HUES64 (cell line): Measurements from ENCODE around the gene KRT28.

Experiments used
- H3K27ac ChIP-seq: 2 replicates; pipeline ENCODE4 v1.7.0; 2013; ENCODE audit warnings: low read depth, low read length, inconsistent platforms
- H3K27me3 ChIP-seq: 2 replicates; pipeline ENCODE4 v1.6.1; 2013; ENCODE audit warnings: mild to moderate bottlenecking, low read length; ENCODE audit not compliant: insufficient read depth
- H3K36me3 ChIP-seq: 2 replicates; pipeline ENCODE4 v1.6.1; 2013; ENCODE audit warnings: mild to moderate bottlenecking, low read length; ENCODE audit not compliant: insufficient read depth
- H3K4me1 ChIP-seq: 2 replicates; pipeline ENCODE4 v1.6.1; 2013; ENCODE audit warnings: mild to moderate bottlenecking, low read length, moderate library complexity; ENCODE audit not compliant: insufficient read depth
- H3K4me3 ChIP-seq: 2 replicates; pipeline ENCODE4 v1.5.1; 2013; ENCODE audit warnings: mild to moderate bottlenecking, low read length, moderate library complexity
- H3K9ac ChIP-seq: 2 replicates; pipeline ENCODE4 v1.6.1; 2013; ENCODE audit warnings: mild to moderate bottlenecking, low read depth, low read length
- H3K9me3 ChIP-seq: 2 replicates; pipeline ENCODE4 v1.6.1; 2013; ENCODE audit warnings: low read depth, low read length; ENCODE audit not compliant: insufficient read depth
- WGBS: fragments of 150-250, 120-280 bp; methylation state at CpG from one replicate; pipeline ENCODE4 v1.1.7; 2013; ENCODE audit warnings: missing lambda C conversion rate; 5-methylcytosine and 5-hydroxymethylcytosine counted together

The KRT28 gene

DNA sequence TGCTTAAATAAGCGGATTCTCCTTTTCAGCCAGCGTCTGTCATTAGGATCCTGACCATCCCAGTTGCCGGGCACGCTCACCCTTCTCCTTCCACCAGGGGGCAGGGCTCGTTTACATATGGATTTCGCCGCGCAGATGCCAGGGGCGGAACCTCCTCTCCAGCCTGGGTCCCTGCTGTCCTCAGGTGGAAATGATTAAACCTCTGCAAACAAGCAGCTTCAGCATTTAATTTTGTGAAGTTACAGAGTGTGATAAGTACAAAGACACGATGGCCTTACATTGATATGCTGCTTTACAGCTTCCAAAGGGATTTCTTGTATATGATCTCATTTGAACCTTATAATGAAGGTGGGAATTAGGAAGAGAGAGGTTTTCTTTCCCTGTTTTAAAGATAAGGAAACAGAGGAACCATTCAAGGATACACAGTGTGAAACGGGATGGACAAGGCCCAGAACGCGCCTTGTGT is 3.9 kb upstream of the KRT28 start:
- no peaks in the 10 kb centered on the region for H3K36me3 ChIP-seq
- H3K4me3 ChIP-seq: no peak overlapping the region
- no peak overlapping the region for H3K27ac ChIP-seq
- H3K4me1 ChIP-seq: peaks cover 3% of the 10 kb centered on the region; the same call in 1 of the 2 replicates
- peaks cover 67% of the 10 kb centered on the region for H3K27me3 ChIP-seq
- H3K9me3 ChIP-seq: no peaks in the 10 kb centered on the region
- H3K9ac ChIP-seq: no peak overlapping the region
- 20% methylated on average over 13 of the region's 13 CpGs for WGBS

GRCh38 chr17:40801157-40801556 is 1.4 kb upstream of the KRT28 start:
- peaks cover 3% of the 10 kb centered on the region; the same call in 1 of the 2 replicates for H3K4me1 ChIP-seq
- peaks cover 42% of the 10 kb centered on the region for H3K27me3 ChIP-seq
- H3K4me3 ChIP-seq: no peak overlapping the region
- WGBS: 84% methylated on average over 2 of the region's 2 CpGs
- no peaks in the 10 kb centered on the region for H3K36me3 ChIP-seq
- no peak overlapping the region for H3K27ac ChIP-seq
- no peaks in the 10 kb centered on the region for H3K9me3 ChIP-seq
- no peak overlapping the region for H3K9ac ChIP-seq

GRCh38 chr17:40800381-40800780 is 622 bp upstream of the KRT28 start:
- H3K36me3 ChIP-seq: no peaks in the 10 kb centered on the region
- H3K4me3 ChIP-seq: no peak overlapping the region
- H3K27ac ChIP-seq: no peak overlapping the region
- peaks cover 3% of the 10 kb centered on the region; the same call in 1 of the 2 replicates for H3K4me1 ChIP-seq
- peaks cover 34% of the 10 kb centered on the region for H3K27me3 ChIP-seq
- no peaks in the 10 kb centered on the region for H3K9me3 ChIP-seq
- no peak overlapping the region for H3K9ac ChIP-seq
- 86% methylated on average over 1 of the region's 1 CpG for WGBS

DNA sequence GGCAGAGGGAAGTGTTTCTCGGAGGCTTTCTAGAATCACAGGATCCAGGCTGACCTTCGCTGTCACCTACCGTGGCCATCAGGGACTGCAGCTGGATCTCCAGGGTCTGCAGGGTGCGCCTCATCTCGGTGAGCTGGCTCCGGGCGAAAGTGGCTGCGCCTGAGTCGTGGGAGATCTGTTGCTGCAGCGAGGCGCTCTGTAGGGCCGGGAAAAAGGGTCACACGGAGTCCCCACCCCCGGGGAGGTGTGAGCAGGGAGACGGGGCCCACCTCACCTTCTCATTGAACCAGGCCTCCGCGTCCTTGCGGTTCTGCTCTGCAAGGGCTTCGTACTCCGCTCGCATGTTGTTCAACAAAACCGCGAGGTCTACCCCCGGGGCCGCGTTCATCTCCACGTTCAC is 2.9 kb downstream of the KRT28 start:
- H3K4me3 ChIP-seq: no peak overlapping the region
- H3K9me3 ChIP-seq: no peaks in the 10 kb centered on the region
- H3K4me1 ChIP-seq: no peaks in the 10 kb centered on the region
- H3K27me3 ChIP-seq: peaks cover 29% of the 10 kb centered on the region
- no peak overlapping the region for H3K27ac ChIP-seq
- H3K9ac ChIP-seq: no peak overlapping the region
- no peaks in the 10 kb centered on the region for H3K36me3 ChIP-seq
- WGBS: 92% methylated on average over 27 of the region's 27 CpGs

DNA sequence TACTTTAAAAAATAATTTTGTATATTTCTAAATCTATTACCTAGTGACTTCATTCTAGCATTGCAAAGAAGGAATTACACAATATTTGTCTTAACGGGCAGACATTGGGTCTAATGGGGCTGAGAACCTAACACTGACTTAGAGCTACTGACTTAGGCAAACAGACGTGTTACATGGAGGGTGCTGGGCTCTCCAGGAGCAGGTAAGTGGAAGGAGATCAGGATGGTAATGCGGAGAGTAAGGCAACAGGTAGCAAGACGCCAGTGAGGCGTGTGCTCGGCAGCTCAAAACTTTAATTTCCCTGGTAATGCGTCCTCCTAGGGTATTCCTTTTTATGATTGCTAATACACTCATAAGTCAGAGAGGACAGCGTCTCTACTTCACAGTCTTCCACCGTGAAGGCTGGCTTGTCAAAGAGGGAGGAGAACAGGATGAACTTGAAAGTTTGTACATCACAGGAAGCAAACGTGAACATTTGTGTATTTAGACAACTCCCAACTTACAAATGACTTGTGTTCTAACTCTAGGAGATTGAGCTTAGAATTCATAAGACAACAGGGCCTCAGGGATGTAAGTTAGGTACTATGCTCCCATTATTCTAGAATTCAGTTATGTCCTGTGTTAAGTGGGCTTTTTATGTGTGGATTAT is 4.6 kb downstream of the KRT28 start:
- no peak overlapping the region for H3K27ac ChIP-seq
- 93% methylated on average over 9 of the region's 10 CpGs for WGBS

DNA sequence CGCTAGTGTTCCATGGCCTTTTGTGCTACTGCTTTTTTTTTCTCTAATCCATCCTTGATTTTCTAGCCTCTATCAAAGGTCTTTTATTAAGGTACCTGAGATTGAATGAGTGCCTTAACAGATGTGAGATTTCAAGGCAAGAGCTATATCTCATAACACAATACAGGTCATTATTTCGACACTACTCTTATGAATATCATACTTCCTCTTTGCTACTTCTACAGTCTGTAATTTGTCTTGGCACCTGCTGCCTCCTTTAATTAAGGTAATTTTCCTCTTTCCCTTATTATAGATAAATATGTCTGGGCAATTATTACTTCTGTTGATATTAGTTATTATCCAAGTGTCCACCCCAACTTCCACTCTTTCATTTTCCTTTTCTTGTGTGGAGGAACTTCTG is 5.3 kb downstream of the KRT28 start:
- H3K9ac ChIP-seq: no peak overlapping the region
- no peak overlapping the region for H3K4me3 ChIP-seq
- 92% methylated on average over 2 of the region's 2 CpGs for WGBS
- H3K36me3 ChIP-seq: no peaks in the 10 kb centered on the region
- peaks cover 8% of the 10 kb centered on the region for H3K27me3 ChIP-seq
- H3K4me1 ChIP-seq: no peaks in the 10 kb centered on the region
- H3K27ac ChIP-seq: no peak overlapping the region
- no peaks in the 10 kb centered on the region for H3K9me3 ChIP-seq

More for the DNA sequence above, 4.6 kb downstream of the KRT28 start:
- Histone ChIP-seq H3K4me1 (no peaks in the 10 kb centered on the region), H3K27me3 (peaks cover 13% of the 10 kb centered on the region), H3K9ac (no peak overlapping the region), H3K36me3 (no peaks in the 10 kb centered on the region), H3K9me3 (no peaks in the 10 kb centered on the region), H3K4me3 (no peak overlapping the region)

DNA sequence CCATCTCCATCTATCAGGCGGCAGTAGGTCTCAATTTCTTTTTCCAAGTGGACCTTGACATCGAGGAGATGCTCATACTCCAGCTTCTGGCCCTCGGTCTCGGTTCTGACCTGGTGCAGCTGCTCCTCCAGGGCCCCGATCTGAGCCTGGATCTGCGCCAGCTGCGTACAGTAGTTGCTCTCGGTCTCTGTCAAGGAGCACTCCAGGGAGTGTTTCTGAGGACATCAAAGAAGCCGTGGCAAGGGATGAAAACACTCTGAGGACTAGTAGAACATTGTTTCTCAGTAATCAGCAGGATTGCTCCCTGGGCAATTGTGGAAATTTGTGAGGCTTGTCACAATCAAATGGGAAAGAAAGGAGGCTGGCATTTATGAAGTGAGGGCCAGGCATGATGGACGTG is 5.9 kb downstream of the KRT28 start:
- Histone ChIP-seq H3K4me1 (no peaks in the 10 kb centered on the region), H3K27me3 (peaks cover 5% of the 10 kb centered on the region; the same call in 1 of the 2 replicates), H3K9ac (no peak overlapping the region), H3K9me3 (no peaks in the 10 kb centered on the region), H3K4me3 (no peak overlapping the region), H3K36me3 (no peaks in the 10 kb centered on the region), H3K27ac (no peak overlapping the region)
- 91% methylated on average over 10 of the region's 10 CpGs for WGBS

DNA sequence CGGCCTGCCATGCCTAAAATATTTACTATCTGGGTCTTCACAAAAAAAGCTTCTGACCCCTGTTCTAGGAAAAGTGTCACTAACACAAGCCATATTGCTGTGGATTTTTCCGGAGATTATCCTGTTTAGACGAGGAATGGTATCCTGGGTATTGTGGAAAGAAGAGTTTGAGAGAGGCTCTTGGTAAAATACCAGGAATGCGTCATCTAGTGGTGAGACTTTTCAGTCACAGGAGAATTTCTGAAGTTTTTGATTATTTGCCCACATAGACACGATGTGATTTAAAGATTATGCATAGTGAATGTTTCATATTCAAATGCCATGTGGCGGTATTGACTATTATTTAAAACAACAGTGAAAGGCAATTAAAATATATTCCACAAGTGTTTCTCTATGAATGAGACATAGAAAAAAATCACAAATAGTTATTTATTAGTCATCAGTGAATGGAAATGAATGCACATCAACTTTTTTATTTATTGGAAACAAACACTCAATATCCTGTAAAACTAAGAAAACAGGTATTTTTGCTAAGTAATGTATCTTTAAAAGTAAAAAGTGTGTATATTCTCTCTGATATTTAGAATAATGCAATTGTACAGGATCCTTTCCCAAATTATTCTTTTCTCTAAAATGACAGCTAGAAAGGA is 7.8 kb downstream of the KRT28 start:
- 53% methylated on average over 5 of the region's 6 CpGs for whole genome bisulfite sequencing
- H3K27ac ChIP-seq: no peak overlapping the region
- no peaks in the 10 kb centered on the region for H3K36me3 ChIP-seq
- H3K9me3 ChIP-seq: no peaks in the 10 kb centered on the region
- no peak overlapping the region for H3K4me3 ChIP-seq
- H3K27me3 ChIP-seq: peaks cover 5% of the 10 kb centered on the region; the same call in 1 of the 2 replicates
- H3K9ac ChIP-seq: no peak overlapping the region
- no peaks in the 10 kb centered on the region for H3K4me1 ChIP-seq

- Histone ChIP-seq H3K27me3 (peaks cover 5% of the 10 kb centered on the region; the same call in 1 of the 2 replicates), H3K9ac (no peak overlapping the region), H3K4me3 (no peak overlapping the region), H3K27ac (no peak overlapping the region), H3K4me1 (no peaks in the 10 kb centered on the region), H3K36me3 (no peaks in the 10 kb centered on the region), H3K9me3 (no peaks in the 10 kb centered on the region)
- 91% methylated on average over 1 of the region's 1 CpG for WGBS
Observed at GRCh38 chr17:40791111-40791510, 8.6 kb downstream of the KRT28 start.

DNA sequence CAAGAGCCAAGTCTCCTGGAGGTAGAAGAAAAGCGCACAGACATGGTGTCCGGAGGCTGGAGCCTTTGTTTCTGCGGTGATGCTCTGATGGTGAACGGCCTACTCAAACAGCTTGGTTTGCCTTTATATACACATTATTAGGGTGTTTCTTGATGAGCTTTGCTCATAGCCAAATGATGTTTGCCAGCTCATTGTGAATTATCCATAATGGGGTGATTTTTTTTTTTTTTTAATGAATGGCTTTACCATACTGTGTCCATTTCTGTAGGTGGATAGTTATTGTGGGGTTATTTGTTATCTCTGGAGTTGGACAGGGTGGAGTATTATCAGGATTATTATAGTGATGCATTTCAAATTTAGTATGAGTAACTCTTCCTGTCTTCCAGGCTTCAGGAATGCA is 17.3 kb downstream of the KRT28 start, which contains the start of gene KRT27:
Gene KRT27 (minus strand): TSS at position 101 of the 400 bp plus-strand sequence. CDS start 57 bp downstream, at position 44.
- Histone ChIP-seq H3K4me3 (no peak within 1 kb of the TSS), H3K4me1 (no peaks in the 10 kb centered on the region), H3K27ac (no peak within 1 kb of the TSS), H3K9ac (no peak within 1 kb of the TSS), H3K36me3 (no peaks in the 10 kb centered on the region), H3K9me3 (no peaks in the 10 kb centered on the region), H3K27me3 (peaks cover 26% of the 10 kb centered on the region)
- 99% methylated on average over 4 of the region's 4 CpGs for WGBS

DNA sequence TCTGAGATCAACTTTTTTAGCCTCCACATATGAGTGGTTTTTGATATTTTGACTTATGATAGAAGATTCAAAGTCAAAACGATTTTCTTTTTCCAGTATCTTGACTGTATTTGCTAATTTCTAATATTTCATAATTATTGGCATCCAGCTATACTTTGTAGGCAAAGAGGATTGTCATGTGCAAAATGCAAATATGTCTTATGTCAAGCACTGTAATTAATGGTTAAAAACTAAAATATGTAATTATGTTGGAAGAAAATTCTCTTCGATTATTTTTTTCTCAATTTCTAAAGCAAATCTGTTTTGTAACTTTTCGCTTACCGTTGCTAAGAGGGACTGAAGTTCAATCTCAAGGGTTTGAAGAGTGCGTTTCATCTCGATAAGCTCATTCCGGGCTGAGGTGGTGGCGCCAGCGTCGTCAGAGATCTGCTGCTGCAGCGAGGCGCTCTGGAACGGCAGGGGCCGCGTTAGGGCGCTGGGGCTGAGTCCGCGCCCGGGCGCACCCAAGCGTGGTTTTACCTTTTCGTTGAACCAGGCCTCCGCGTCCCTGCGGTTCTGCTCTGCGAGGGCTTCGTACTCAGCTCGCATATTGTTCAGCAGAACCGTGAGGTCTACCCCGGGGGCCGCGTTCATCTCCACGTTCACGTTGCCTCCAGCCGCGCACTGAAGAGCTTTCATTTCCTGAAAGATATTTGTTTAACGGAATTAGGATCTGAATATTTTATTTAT is 20.4 kb downstream of the KRT28 start:
- H3K36me3 ChIP-seq: no peaks in the 10 kb centered on the region
- no peak overlapping the region for H3K4me3 ChIP-seq
- H3K9ac ChIP-seq: no peak overlapping the region

More for the DNA sequence above, 20.4 kb downstream of the KRT28 start:
- peaks cover 26% of the 10 kb centered on the region for H3K27me3 ChIP-seq
- 84% methylated on average over 36 of the region's 37 CpGs for WGBS
- H3K27ac ChIP-seq: no peak overlapping the region
- no peaks in the 10 kb centered on the region for H3K4me1 ChIP-seq
- H3K9me3 ChIP-seq: no peaks in the 10 kb centered on the region
